Adrenal gland (tissue), 5 donors: Measurements from ENCODE around the gene TBC1D1.

Experiments
- POLR2A ChIP-seq, 2 donors: fragments of 450-650 bp; IDR thresholded peaks; one replicate each; pipeline ENCODE4 v1.6.1; 2017; ENCODE audit warnings: antibody characterized with exemption in 2 of 2, mild to moderate bottlenecking in 2 of 2, moderate library complexity in 1 of 2
- TF ChIP-seq, protein P1 (sequence below), 6 experiments: fragments of 450-650 bp in 4 of 6; fragments of 200-600 bp in 2 of 6; sonication (generic) in 1 of 6; IDR thresholded peaks; 1 replicate in 5 of 6; 2 replicates in 1 of 6; pipeline versions ENCODE4 v1.5.1 to v1.8.0; 2016 to 2021; ENCODE audit warnings: antibody characterized with exemption in 6 of 6, mild to moderate bottlenecking in 2 of 6, moderate library complexity in 1 of 6
- donor health status: DM: no; HTN: no; CAD: no.

DNA sequence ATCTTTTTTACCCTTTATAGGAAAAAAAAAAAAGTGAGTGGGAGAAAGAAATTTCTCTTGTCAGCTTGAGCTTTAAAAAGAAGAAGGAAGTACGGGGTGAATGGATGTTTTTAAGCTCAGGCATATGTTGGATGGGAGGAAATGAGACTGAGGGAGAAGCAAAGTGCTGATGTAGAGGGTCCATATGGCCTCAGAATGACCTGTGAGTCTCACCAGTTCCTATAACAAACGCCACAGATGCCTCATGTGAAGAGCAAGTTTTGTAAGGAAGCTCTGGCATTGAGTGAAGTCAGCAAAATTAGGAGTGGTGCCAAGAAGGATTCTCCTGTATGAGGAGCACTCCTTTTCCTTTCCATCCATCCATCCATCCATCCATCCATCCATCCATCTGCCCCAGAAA, 283.9 kb downstream of the TBC1D1 start:
- TF ChIP-seq, protein P1, sequence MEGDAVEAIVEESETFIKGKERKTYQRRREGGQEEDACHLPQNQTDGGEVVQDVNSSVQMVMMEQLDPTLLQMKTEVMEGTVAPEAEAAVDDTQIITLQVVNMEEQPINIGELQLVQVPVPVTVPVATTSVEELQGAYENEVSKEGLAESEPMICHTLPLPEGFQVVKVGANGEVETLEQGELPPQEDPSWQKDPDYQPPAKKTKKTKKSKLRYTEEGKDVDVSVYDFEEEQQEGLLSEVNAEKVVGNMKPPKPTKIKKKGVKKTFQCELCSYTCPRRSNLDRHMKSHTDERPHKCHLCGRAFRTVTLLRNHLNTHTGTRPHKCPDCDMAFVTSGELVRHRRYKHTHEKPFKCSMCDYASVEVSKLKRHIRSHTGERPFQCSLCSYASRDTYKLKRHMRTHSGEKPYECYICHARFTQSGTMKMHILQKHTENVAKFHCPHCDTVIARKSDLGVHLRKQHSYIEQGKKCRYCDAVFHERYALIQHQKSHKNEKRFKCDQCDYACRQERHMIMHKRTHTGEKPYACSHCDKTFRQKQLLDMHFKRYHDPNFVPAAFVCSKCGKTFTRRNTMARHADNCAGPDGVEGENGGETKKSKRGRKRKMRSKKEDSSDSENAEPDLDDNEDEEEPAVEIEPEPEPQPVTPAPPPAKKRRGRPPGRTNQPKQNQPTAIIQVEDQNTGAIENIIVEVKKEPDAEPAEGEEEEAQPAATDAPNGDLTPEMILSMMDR (IDR thresholded peaks at IDR 0.05) = no peak
- TF ChIP-seq POLR2A (IDR thresholded peaks at IDR 0.05) = no peak
